ENCODE results near the gene TNRC6C. TPM values are rescaled to one million over a fixed set of nuclear protein-coding genes. Genes with fewer than 3 reads are reported as not detected.

The TNRC6C gene
- polyA plus RNA-seq, 3 donors: 0.38 to 0.80 (median 0.46) TPM

- WGBS (ENCODE audit: insufficient coverage): 57% methylated on average over 18 of the region's 25 CpGs
Measured at GRCh38 chr17:78125976-78126894, 167.7 kb downstream of the TNRC6C start.

More at GRCh38 chr17:78125976-78126894, 167.7 kb downstream of the TNRC6C start:
- Histone ChIP-seq H3K4me3 (replicated peaks in 1 of 3; ENCODE audit: low read depth in 2 of 3, low read length in 3 of 3) (peak overlapping the region in 2 of 3 experiments; percentile 95 to 96), H3K4me2 (replicated peaks; ENCODE audit: extremely low read depth, low read length, poor library complexity, severe bottlenecking) (peak overlapping the region; percentile 100), H3K4me1 (ENCODE audit: control insufficient read depth in 1 of 2, insufficient read depth in 2 of 2, low read length in 2 of 2) (peaks cover 82 to 85% of the 10 kb centered on the region in 2 donors), H3K9me3 (replicated peaks in 1 of 2; ENCODE audit: control insufficient read depth in 1 of 2, insufficient read depth in 1 of 2, low read length in 2 of 2) (no peaks in the 10 kb centered on the region), H3K9ac (ENCODE audit: insufficient read depth, low read length, poor library complexity, severe bottlenecking) (peak overlapping the region; percentile 12), H3K27ac (ENCODE audit: low read depth in 1 of 2, low read length in 2 of 2) (peak overlapping the region; percentile 85 to 93), H3K36me3 (replicated peaks in 1 of 2; ENCODE audit: control insufficient read depth in 1 of 2, insufficient read depth in 2 of 2, low read length in 2 of 2) (peaks cover 37 to 38% of the 10 kb centered on the region in 2 donors), H3K79me2 (ENCODE audit: insufficient read depth, low read length) (peaks cover 86% of the 10 kb centered on the region), H4K20me1 (ENCODE audit: insufficient read depth, low read length) (peaks cover 64% of the 10 kb centered on the region), H3K27me3 (ENCODE audit: control insufficient read depth in 2 of 2, insufficient read depth in 2 of 2, low read length in 2 of 2) (no peaks in the 10 kb centered on the region), H2AFZ (ENCODE audit: insufficient read depth, low read depth, low read length, poor library complexity, severe bottlenecking) (no peak overlapping the region)
- Mint-ChIP-seq H3K4me3 (peak overlapping the region in 1 of 2 donors; percentile 39), H3K27ac (peak overlapping the region in 6 of 7 donors; percentile 60 to 93 (median 92)), H3K4me1 (peaks cover 77% of the 10 kb centered on the region), H3K27me3 (ENCODE audit: low read depth in 3 of 3) (peaks cover 0 to 6% (median 0%) of the 10 kb centered on the region in 3 donors), H3K9me3 (no peaks in the 10 kb centered on the region), H3K36me3 (peaks cover 31 to 35% of the 10 kb centered on the region in 2 donors)
- intact Hi-C loops (cut with micrococcal nuclease): loop anchor here (2.0 to 5.0 kb wide), 2 partner anchors 13 to 46 kb away; no protein-coding TSS in a partner anchor
- no peak for TF ChIP-seq CTCF (IDR thresholded peaks at IDR 0.05)
- no peak for DNase-seq

All from CD14-positive monocyte (primary cell).